GM21526 (cell line): ENCODE results near the gene KRTCAP3.
"Not testable (repeated sequence)": the region's sequence is repeated elsewhere in the genome, so short reads cannot be mapped to it uniquely, and the experiment has no call there.

Experiments used
- ATAC-seq: cut with Tn5 transposase; IDR thresholded peaks from one replicate; pipeline ENCODE4 v1.9.1; 2021; ENCODE audit warnings: moderate library complexity; ENCODE audit not compliant: unreplicated experiment, low FRiP score

KRTCAP3 gene

GRCh38 chr2:27441958-27442919 lies at the start of gene KRTCAP3:
KRTCAP3 (plus strand) TSS chr2:27442381; CDS start chr2:27442413, 32 bp downstream.
- no peak for ATAC-seq

GRCh38 chr2:27393225-27393624 lies 49.0 kb upstream of the KRTCAP3 start:
- no peak for ATAC-seq

GRCh38 chr2:27398962-27399361 lies 43.2 kb upstream of the KRTCAP3 start:
- no peak for ATAC-seq

GRCh38 chr2:27400348-27401135 lies 41.6 kb upstream of the KRTCAP3 start:
- no peak for ATAC-seq

GRCh38 chr2:27407798-27408491 lies 34.2 kb upstream of the KRTCAP3 start:
- ATAC-seq, result no peak

- peak; percentile 34 for ATAC-seq
Measured at GRCh38 chr2:27408601-27409320, 33.4 kb upstream of the KRTCAP3 start.

- peak; percentile 90 for ATAC-seq
Measured at GRCh38 chr2:27409321-27410073, 32.7 kb upstream of the KRTCAP3 start, which contains the start of gene PPM1G. PPM1G (minus strand) TSS chr2:27409591; CDS start chr2:27409422, 169 bp downstream.

- no peak for ATAC-seq
Measured at GRCh38 chr2:27412419-27413152, 29.6 kb upstream of the KRTCAP3 start.

GRCh38 chr2:27416151-27416550 lies 26.0 kb upstream of the KRTCAP3 start:
- ATAC-seq, result no peak

GRCh38 chr2:27420996-27421395 lies 21.2 kb upstream of the KRTCAP3 start:
- no peak for ATAC-seq

GRCh38 chr2:27421660-27422250 lies 20.4 kb upstream of the KRTCAP3 start:
- no peak for ATAC-seq

- no peak for ATAC-seq
Measured at GRCh38 chr2:27422958-27423357, 19.2 kb upstream of the KRTCAP3 start.

GRCh38 chr2:27425039-27425438 lies 17.1 kb upstream of the KRTCAP3 start:
- ATAC-seq, result not testable (repeated sequence)

- ATAC-seq, result no peak
Measured at GRCh38 chr2:27427863-27428212, 14.3 kb upstream of the KRTCAP3 start.

GRCh38 chr2:27428213-27428977 lies 13.8 kb upstream of the KRTCAP3 start, which contains the start of gene NRBP1:
NRBP1 (plus strand) TSS chr2:27428631; CDS start chr2:27433274, 4,643 bp downstream.
- peak; percentile 81 for ATAC-seq

- peak; percentile 62 for ATAC-seq
Measured at GRCh38 chr2:27428978-27429541, 13.1 kb upstream of the KRTCAP3 start.

- no peak for ATAC-seq
Measured at GRCh38 chr2:27431395-27431794, 10.8 kb upstream of the KRTCAP3 start.
